ENCODE measurements around the gene GRPR. TPM values are rescaled to one million over a fixed set of nuclear protein-coding genes. Genes with fewer than 3 reads are reported as not detected.
A peak's percentile ranks its signal among the peaks of the same experiment; 100 is the strongest.

The GRPR gene
- total RNA-seq = 1 to 10 TPM; 3.1 to 5.6 TPM

DNA sequence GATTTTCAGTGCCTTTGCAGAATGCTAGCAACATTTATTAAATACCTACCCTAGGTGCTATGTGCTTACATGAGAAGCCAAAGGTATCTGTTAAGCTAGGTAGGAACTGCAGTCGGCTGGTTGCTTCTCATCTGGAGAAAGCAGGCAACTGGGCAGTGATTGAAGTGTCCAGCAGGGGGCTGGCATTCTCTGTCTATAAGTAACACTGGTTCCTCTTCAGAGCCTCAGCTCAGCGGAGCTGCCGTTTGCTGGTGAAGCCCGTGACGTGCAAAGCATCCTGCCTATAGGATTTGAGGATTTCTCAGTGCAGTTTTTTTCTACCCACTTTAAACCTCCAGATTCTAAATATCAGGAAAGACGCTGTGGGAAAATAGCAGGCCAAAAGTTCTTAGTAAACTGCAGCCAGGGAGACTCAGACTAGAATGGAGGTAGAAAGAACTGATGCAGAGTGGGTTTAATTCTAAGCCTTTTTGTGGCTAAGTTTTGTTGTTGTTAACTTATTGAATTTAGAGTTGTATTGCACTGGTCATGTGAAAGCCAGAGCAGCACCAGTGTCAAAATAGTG lies at the start of gene GRPR:
Gene GRPR, plus strand, starts transcription at position 344 of the 565 bp plus-strand sequence. CDS start 389 bp downstream, outside the sequence.
- H3K9me3 ChIP-seq = no peaks in the 10 kb centered on the region
- H3K4me1 ChIP-seq = peaks cover 5% of the 10 kb centered on the region
- H3K4me3 ChIP-seq = no peak within 1 kb of the TSS
- intact Hi-C loops (cut with DNase I) = no loop called here
- H3K36me3 ChIP-seq (replicated peaks in 1 of 2; ENCODE audit: insufficient read depth in 1 of 2, low read depth in 2 of 2) = no peaks in the 10 kb centered on the region
- TF ChIP-seq POLR2A (IDR thresholded peaks at IDR 0.05) = peak in 2 of 3 donors; percentile 70 to 73
- TF ChIP-seq, protein P1, sequence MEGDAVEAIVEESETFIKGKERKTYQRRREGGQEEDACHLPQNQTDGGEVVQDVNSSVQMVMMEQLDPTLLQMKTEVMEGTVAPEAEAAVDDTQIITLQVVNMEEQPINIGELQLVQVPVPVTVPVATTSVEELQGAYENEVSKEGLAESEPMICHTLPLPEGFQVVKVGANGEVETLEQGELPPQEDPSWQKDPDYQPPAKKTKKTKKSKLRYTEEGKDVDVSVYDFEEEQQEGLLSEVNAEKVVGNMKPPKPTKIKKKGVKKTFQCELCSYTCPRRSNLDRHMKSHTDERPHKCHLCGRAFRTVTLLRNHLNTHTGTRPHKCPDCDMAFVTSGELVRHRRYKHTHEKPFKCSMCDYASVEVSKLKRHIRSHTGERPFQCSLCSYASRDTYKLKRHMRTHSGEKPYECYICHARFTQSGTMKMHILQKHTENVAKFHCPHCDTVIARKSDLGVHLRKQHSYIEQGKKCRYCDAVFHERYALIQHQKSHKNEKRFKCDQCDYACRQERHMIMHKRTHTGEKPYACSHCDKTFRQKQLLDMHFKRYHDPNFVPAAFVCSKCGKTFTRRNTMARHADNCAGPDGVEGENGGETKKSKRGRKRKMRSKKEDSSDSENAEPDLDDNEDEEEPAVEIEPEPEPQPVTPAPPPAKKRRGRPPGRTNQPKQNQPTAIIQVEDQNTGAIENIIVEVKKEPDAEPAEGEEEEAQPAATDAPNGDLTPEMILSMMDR (IDR thresholded peaks at IDR 0.05) = peak; percentile 43 to 87 (median 63)
- ATAC-seq (peak; percentile 90), DNase-seq (peak; percentile 89 to 96 (median 92))
- 0 to 4% methylated on average over 6 of the region's 6 CpGs for WGBS, 2 donors
- H3K27me3 ChIP-seq = no peaks in the 10 kb centered on the region
- H3K27ac ChIP-seq = peak within 1 kb of the TSS; percentile 46 to 86 (median 78)

GRCh38 chrX:16075087-16075486 lies 48.3 kb upstream of the GRPR start:
- no peaks in the 10 kb centered on the region for H3K36me3 ChIP-seq (replicated peaks in 1 of 2; ENCODE audit: insufficient read depth in 1 of 2, low read depth in 2 of 2)
- H3K27me3 ChIP-seq = no peaks in the 10 kb centered on the region
- 54 to 65% methylated on average over 1 of the region's 1 CpG for WGBS, 2 donors
- H3K9me3 ChIP-seq = no peaks in the 10 kb centered on the region
- no peak overlapping the region for H3K27ac ChIP-seq
- TF ChIP-seq POLR2A (IDR thresholded peaks at IDR 0.05) = no peak
- TF ChIP-seq, protein P1 (IDR thresholded peaks at IDR 0.05) = no peak
- no peak overlapping the region for H3K4me3 ChIP-seq
- H3K4me1 ChIP-seq = no peaks in the 10 kb centered on the region
- intact Hi-C loops (cut with DNase I) = no loop called here
- DNase-seq (no peak), ATAC-seq (no peak)

GRCh38 chrX:16076834-16077233 lies 46.5 kb upstream of the GRPR start:
- no peak for DNase-seq
- Histone ChIP-seq H3K27me3 (no peaks in the 10 kb centered on the region), H3K36me3 (replicated peaks in 1 of 2; ENCODE audit: insufficient read depth in 1 of 2, low read depth in 2 of 2) (no peaks in the 10 kb centered on the region), H3K9me3 (no peaks in the 10 kb centered on the region), H3K4me1 (no peaks in the 10 kb centered on the region), H3K4me3 (no peak overlapping the region), H3K27ac (no peak overlapping the region)
- no peak for ATAC-seq
- TF ChIP-seq POLR2A (IDR thresholded peaks at IDR 0.05) = no peak
- TF ChIP-seq, protein P1 (IDR thresholded peaks at IDR 0.05) = no peak
- 65 to 69% methylated on average over 2 of the region's 2 CpGs for WGBS, 2 donors
- intact Hi-C loops (cut with DNase I) = no loop called here

DNA sequence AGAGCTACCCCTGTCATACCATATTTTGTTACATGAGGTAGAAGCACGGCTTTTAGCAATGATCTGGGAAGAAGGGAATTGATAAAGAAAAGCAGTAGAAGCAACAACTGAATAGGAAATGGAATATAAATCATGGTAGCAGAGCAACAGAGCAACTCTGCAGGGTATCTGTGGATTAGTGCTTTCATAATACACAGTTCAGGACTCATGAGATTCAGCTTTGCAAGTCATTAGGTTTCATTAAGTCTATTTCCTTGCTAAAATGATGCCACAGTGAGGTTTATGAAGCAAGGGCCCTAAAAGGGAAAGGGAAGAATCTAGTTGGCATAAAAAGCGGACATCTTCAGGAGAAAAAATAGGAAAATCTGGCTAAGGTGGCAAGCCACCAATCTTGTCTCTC lies 45.6 kb upstream of the GRPR start:
- Histone ChIP-seq H3K4me3 (no peak overlapping the region), H3K27me3 (no peaks in the 10 kb centered on the region), H3K9me3 (no peaks in the 10 kb centered on the region), H3K27ac (no peak overlapping the region), H3K4me1 (peaks cover 6% of the 10 kb centered on the region), H3K36me3 (replicated peaks in 1 of 2; ENCODE audit: insufficient read depth in 1 of 2, low read depth in 2 of 2) (no peaks in the 10 kb centered on the region)
- no peak for ATAC-seq
- DNase-seq = no peak
- TF ChIP-seq, protein P1 (IDR thresholded peaks at IDR 0.05) = no peak
- no peak for TF ChIP-seq POLR2A (IDR thresholded peaks at IDR 0.05)
- intact Hi-C loops (cut with DNase I) = no loop called here
- WGBS, 2 donors = 94 to 96% methylated on average over 2 of the region's 2 CpGs

DNA sequence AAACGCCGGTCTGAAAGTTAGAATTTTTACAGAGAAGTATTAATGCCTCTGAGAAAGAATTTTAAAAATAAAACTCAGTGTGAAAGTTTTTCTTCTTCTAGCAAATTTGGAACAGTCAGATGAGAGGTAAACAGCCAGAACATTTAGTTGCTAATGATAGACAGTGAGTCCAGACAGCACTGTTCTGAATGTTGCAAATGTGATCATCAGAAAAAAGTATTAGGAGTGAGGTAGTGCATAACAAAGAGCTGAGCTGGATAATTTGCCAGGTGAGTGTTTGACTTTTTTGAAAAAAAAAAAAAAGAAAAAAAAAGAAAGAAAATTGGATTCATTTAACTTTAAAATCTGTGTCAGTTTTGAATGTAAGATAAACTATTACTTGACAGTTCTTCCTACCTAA lies 42.0 kb upstream of the GRPR start:
- H3K27ac ChIP-seq = no peak overlapping the region

More for the DNA sequence above, 42.0 kb upstream of the GRPR start:
- no peak for DNase-seq
- ATAC-seq = peak; percentile 78
- Histone ChIP-seq H3K4me1 (peaks cover 7% of the 10 kb centered on the region), H3K9me3 (no peaks in the 10 kb centered on the region), H3K36me3 (replicated peaks in 1 of 2; ENCODE audit: insufficient read depth in 1 of 2, low read depth in 2 of 2) (no peaks in the 10 kb centered on the region), H3K4me3 (no peak overlapping the region), H3K27me3 (no peaks in the 10 kb centered on the region)
- WGBS, 2 donors = 3 to 15% methylated on average over 2 of the region's 2 CpGs
- intact Hi-C loops (cut with DNase I) = no loop called here
- TF ChIP-seq, protein P1 (IDR thresholded peaks at IDR 0.05) = no peak
- TF ChIP-seq POLR2A (IDR thresholded peaks at IDR 0.05) = no peak
